Panc1 (cell line): ENCODE data around the gene MSLN. TPM values are rescaled to one million over a fixed set of nuclear protein-coding genes. Genes with fewer than 3 reads are reported as not detected.

Source experiments
- ATAC-seq: fragments of 200-7000 bp; cut with Tn5 transposase; 2 replicates; pipeline ENCODE4 v1.9.1; 2020; ENCODE audit warnings: mild to moderate bottlenecking, moderate library complexity
- BruUV-seq: library from RNA; stranded (reverse); fragments of 400-500 nt; replicated peaks from 2 replicates; lab custom pipeline; 2021; lab: Mats Ljungman, UMichigan
- CTCF ChIA-PET: fragments of 300-600 bp; sonication (Branson Sonifier 250); formaldehyde crosslinking; loops from one replicate; lab custom pipeline; 2022; ENCODE audit warnings: antibody characterized with exemption; lab: Charles Lee
- POLR2A ChIA-PET: fragments of 300-600 bp; sonication (Branson Sonifier 250); formaldehyde crosslinking; loops from one replicate; lab custom pipeline; 2022; ENCODE audit warnings: antibody characterized with exemption; lab: Charles Lee
- DNase-seq: peaks from one replicate; pipeline ENCODE4 v3.0.0-alpha.2; 2010; ENCODE audit warnings: low read depth, low spot score
- H3K27ac ChIP-seq: 2 replicates; pipeline ENCODE4 v1.5.1; 2011; ENCODE audit warnings: mild to moderate bottlenecking, low read length, inconsistent platforms
- H3K27me3 ChIP-seq: fragments of 200-500 bp; sonication (Bioruptor generic); 2 replicates; pipeline ENCODE4 v1.6.0; 2014; ENCODE audit warnings: low read length, inconsistent platforms; ENCODE audit not compliant: control insufficient read depth, insufficient read depth
- H3K36me3 ChIP-seq: fragments of 200-500 bp; sonication (Bioruptor generic); 2 replicates; pipeline ENCODE4 v1.5.1; 2014; ENCODE audit warnings: inconsistent platforms, mild to moderate bottlenecking, low read length, moderate library complexity; ENCODE audit not compliant: control insufficient read depth, insufficient read depth
- H3K4me1 ChIP-seq: 2 replicates; pipeline ENCODE4 v1.5.1; 2011; ENCODE audit warnings: inconsistent platforms, mild to moderate bottlenecking, low read length, moderate library complexity; ENCODE audit not compliant: control insufficient read depth, insufficient read depth
- H3K4me3 ChIP-seq, 2 experiments: 2 replicates each; pipeline ENCODE4 v1.5.1; 2011 to 2012; ENCODE audit warnings: low read depth in 2 of 2, low read length in 2 of 2, mild to moderate bottlenecking in 2 of 2, inconsistent platforms in 1 of 2, moderate library complexity in 1 of 2
- H3K9me3 ChIP-seq: fragments of 200-500 bp; sonication (Bioruptor generic); 2 replicates; pipeline ENCODE4 v1.5.1; 2014; ENCODE audit warnings: low read depth, mild to moderate bottlenecking, inconsistent platforms, low read length, moderate library complexity; ENCODE audit not compliant: control insufficient read depth, insufficient read depth
- CTCF ChIP-seq: fragments of 450-650 bp; IDR thresholded peaks from 2 replicates; pipeline ENCODE4 v1.5.1; 2017; ENCODE audit warnings: mild to moderate bottlenecking
- POLR2AphosphoS5 ChIP-seq: IDR thresholded peaks from 2 replicates; pipeline ENCODE4 v1.6.1; 2012; ENCODE audit warnings: mild to moderate bottlenecking, low read depth, low read length, moderate library complexity
- SIN3A ChIP-seq: IDR thresholded peaks from 2 replicates; pipeline ENCODE4 v1.6.1; 2012; ENCODE audit warnings: low read depth, mild to moderate bottlenecking, low read length, moderate library complexity, borderline replicate concordance; ENCODE audit not compliant: insufficient read depth
- TCF7L2 ChIP-seq: IDR thresholded peaks from 2 replicates; pipeline ENCODE4 v1.6.1; 2011; ENCODE audit warnings: mild to moderate bottlenecking, low read depth, low read length, inconsistent platforms
- in situ Hi-C: cut with HindIII; loops from 2 replicates; pipeline ENCODE4 v1.10.0; 2016; ENCODE audit warnings: low sequenced_read_pairs, low pct_unique_long_range_greater_than_20kb
- intact Hi-C: fragments of 100-400 bp; cut with micrococcal nuclease; formaldehyde crosslinking; loops from one replicate; pipeline ENCODE4 v1.10.0; 2022; ENCODE audit not compliant: unreplicated experiment
- total RNA-seq: library from RNA; stranded (reverse); gene quantifications from one replicate; pipeline ENCODE4 v1.2.1, GENCODE V29; 2021; ENCODE audit not compliant: unreplicated experiment
- TF ChIP-seq, protein P1 (sequence below), 2 experiments: IDR thresholded peaks; 2 replicates each; pipeline ENCODE4 v1.6.1; 2011 to 2012; ENCODE audit warnings: low read depth in 2 of 2, control low read depth in 1 of 2, low read length in 1 of 2, mild to moderate bottlenecking in 1 of 2, moderate library complexity in 1 of 2; ENCODE audit not compliant: insufficient read depth in 1 of 2

The MSLN gene
- total RNA-seq, 1 experiment from 2014 or later: 1.1 TPM

- TSS peak; percentile 89 for BruUV-seq
- ChIA-PET POLR2A (no interaction called here), CTCF (interaction anchor here (0.7 kb wide), 1 partner anchor 18 kb away, joined by 3 read pairs; no protein-coding TSS in a partner anchor)
- H3K4me3 ChIP-seq: peak overlapping the region; percentile 66 to 89
- intact Hi-C loops: loop anchor here (5.0 kb wide), 1 partner anchor 47 kb away; the partner anchor contains the start of genes CHTF18 and RPUSD1
- TF ChIP-seq POLR2AphosphoS5 (no peak), CTCF (no peak), TCF7L2 (no peak), SIN3A (no peak; the same call in 1 of the 2 replicates)
- TF ChIP-seq, protein P1, sequence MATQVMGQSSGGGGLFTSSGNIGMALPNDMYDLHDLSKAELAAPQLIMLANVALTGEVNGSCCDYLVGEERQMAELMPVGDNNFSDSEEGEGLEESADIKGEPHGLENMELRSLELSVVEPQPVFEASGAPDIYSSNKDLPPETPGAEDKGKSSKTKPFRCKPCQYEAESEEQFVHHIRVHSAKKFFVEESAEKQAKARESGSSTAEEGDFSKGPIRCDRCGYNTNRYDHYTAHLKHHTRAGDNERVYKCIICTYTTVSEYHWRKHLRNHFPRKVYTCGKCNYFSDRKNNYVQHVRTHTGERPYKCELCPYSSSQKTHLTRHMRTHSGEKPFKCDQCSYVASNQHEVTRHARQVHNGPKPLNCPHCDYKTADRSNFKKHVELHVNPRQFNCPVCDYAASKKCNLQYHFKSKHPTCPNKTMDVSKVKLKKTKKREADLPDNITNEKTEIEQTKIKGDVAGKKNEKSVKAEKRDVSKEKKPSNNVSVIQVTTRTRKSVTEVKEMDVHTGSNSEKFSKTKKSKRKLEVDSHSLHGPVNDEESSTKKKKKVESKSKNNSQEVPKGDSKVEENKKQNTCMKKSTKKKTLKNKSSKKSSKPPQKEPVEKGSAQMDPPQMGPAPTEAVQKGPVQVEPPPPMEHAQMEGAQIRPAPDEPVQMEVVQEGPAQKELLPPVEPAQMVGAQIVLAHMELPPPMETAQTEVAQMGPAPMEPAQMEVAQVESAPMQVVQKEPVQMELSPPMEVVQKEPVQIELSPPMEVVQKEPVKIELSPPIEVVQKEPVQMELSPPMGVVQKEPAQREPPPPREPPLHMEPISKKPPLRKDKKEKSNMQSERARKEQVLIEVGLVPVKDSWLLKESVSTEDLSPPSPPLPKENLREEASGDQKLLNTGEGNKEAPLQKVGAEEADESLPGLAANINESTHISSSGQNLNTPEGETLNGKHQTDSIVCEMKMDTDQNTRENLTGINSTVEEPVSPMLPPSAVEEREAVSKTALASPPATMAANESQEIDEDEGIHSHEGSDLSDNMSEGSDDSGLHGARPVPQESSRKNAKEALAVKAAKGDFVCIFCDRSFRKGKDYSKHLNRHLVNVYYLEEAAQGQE (IDR thresholded peaks at IDR 0.05; ENCODE audit: insufficient read depth in 1 of 2, low read depth in 2 of 2, low read length in 1 of 2): no peak
- ATAC-seq: peak; percentile 15; the same call in 1 of the 2 replicates
- in situ Hi-C loops: no loop called here
- H3K4me1 ChIP-seq: peaks cover 8% of the 10 kb centered on the region; the same call in 1 of the 2 replicates
- peaks cover 5% of the 10 kb centered on the region for H3K36me3 ChIP-seq
- DNase-seq: no peak
- no peaks in the 10 kb centered on the region for H3K27me3 ChIP-seq
- H3K9me3 ChIP-seq: no peaks in the 10 kb centered on the region
- peak overlapping the region; percentile 83 for H3K27ac ChIP-seq
Observed at GRCh38 chr16:739560-740458, 20.7 kb upstream of the MSLN start.

- ATAC-seq: peak; percentile 52
- intact Hi-C loops (loop anchor here (5.0 kb wide), 1 partner anchor 47 kb away; the partner anchor contains the start of genes CHTF18 and RPUSD1), in situ Hi-C loops (no loop called here)
- ChIA-PET POLR2A (no interaction called here), CTCF (interaction anchor here (0.7 to 0.9 kb wide), 2 partner anchors 19 to 45 kb away, joined by 3 to 4 read pairs; no protein-coding TSS in a partner anchor)
- TF ChIP-seq, protein P1 (IDR thresholded peaks at IDR 0.05; ENCODE audit: insufficient read depth in 1 of 2, low read depth in 2 of 2, low read length in 1 of 2): no peak
- no peak for TF ChIP-seq POLR2AphosphoS5
- no peak for TF ChIP-seq CTCF
- Histone ChIP-seq H3K27me3 (no peaks in the 10 kb centered on the region), H3K9me3 (no peaks in the 10 kb centered on the region), H3K4me1 (peaks cover 8% of the 10 kb centered on the region; the same call in 1 of the 2 replicates), H3K27ac (peak overlapping the region; percentile 83), H3K36me3 (peaks cover 5% of the 10 kb centered on the region), H3K4me3 (peak overlapping the region; percentile 66 to 89)
- BruUV-seq: no TSS peak
- DNase-seq: no peak
Observed at GRCh38 chr16:740459-740763, 20.1 kb upstream of the MSLN start.
